Endodermal cell (in vitro differentiated cells): ENCODE data around the gene SLC3A2. TPM values are rescaled to one million over a fixed set of nuclear protein-coding genes. Genes with fewer than 3 reads are reported as not detected.

Experiments
- DNase-seq: peaks from one replicate; pipeline ENCODE4 v3.0.0-alpha.2; 2017
- H3K27ac ChIP-seq: 2 replicates; pipeline ENCODE4 v1.5.1; 2013; ENCODE audit warnings: mild to moderate bottlenecking, low read depth, low read length, moderate library complexity
- H3K27me3 ChIP-seq: 2 replicates; pipeline ENCODE4 v1.6.1; 2013; ENCODE audit warnings: mild to moderate bottlenecking, low read length, moderate library complexity; ENCODE audit not compliant: insufficient read depth, control insufficient read depth, poor library complexity, severe bottlenecking
- H3K36me3 ChIP-seq: 2 replicates; pipeline ENCODE4 v1.7.0; 2013; ENCODE audit warnings: mild to moderate bottlenecking, low read length, moderate library complexity; ENCODE audit not compliant: control insufficient read depth, insufficient read depth
- H3K4me1 ChIP-seq: one replicate; pipeline ENCODE4 v1.7.0; 2013; ENCODE audit warnings: low read length; ENCODE audit not compliant: control insufficient read depth, insufficient read depth
- H3K4me3 ChIP-seq: 2 replicates; pipeline ENCODE4 v1.5.1; 2013; ENCODE audit warnings: mild to moderate bottlenecking, low read length, moderate library complexity
- H3K9ac ChIP-seq: 2 replicates; pipeline ENCODE4 v1.6.1; 2013; ENCODE audit warnings: mild to moderate bottlenecking, low read length, moderate library complexity; ENCODE audit not compliant: poor library complexity, severe bottlenecking; ENCODE audit errors: extremely low read depth
- H3K9me3 ChIP-seq: 2 replicates; pipeline ENCODE4 v1.6.1; 2013; ENCODE audit warnings: mild to moderate bottlenecking, low read length, moderate library complexity; ENCODE audit not compliant: control insufficient read depth
- H3K27ac Mint-ChIP-seq: 2 replicates; pipeline ENCODE4 v1.8.0; 2020; ENCODE audit warnings: mixed read lengths
- H3K27me3 Mint-ChIP-seq: 2 replicates; pipeline ENCODE4 v1.8.0; 2021; ENCODE audit warnings: mild to moderate bottlenecking, mixed read lengths; ENCODE audit not compliant: insufficient read depth
- H3K36me3 Mint-ChIP-seq: 2 replicates; pipeline ENCODE4 v1.8.0; 2020; ENCODE audit warnings: low read depth, mixed read lengths
- H3K4me1 Mint-ChIP-seq: 2 replicates; pipeline ENCODE4 v1.8.0; 2020; ENCODE audit warnings: mixed read lengths
- H3K4me3 Mint-ChIP-seq: 2 replicates; pipeline ENCODE4 v1.8.0; 2020; ENCODE audit warnings: mild to moderate bottlenecking, moderate library complexity, mixed read lengths
- H3K9me3 Mint-ChIP-seq: 2 replicates; pipeline ENCODE4 v1.8.0; 2020; ENCODE audit warnings: mild to moderate bottlenecking, mixed read lengths
- WGBS, 2 experiments: methylation state at CpG; one replicate each; pipeline versions ENCODE4 v1.1.5 to v1.1.7; 2013; ENCODE audit warnings: missing lambda C conversion rate in 2 of 2, mixed read lengths in 1 of 2; ENCODE audit not compliant: insufficient coverage in 1 of 2, insufficient read length in 1 of 2; 5-methylcytosine and 5-hydroxymethylcytosine counted together
- total RNA-seq, 2 donors: library from RNA; stranded (reverse); fragmentation: NEBNext Ultra II Directional in 1 of 2; extraction: Animal tissue kit (Norgen Biotek cat#: 25700) in 1 of 2; gene quantifications; 2 replicates in 1 of 2; 3 replicates in 1 of 2; pipeline ENCODE4 v1.2.1, GENCODE V29; 2021
- TF ChIP-seq, protein P1 (sequence below): fragments of 200-600 bp; sonication (generic); conservative IDR thresholded peaks from 2 replicates; pipeline ENCODE4 v1.5.0; 2021; ENCODE audit warnings: antibody characterized with exemption, mild to moderate bottlenecking

SLC3A2 gene
- total RNA-seq, 2 donors from 2014 or later = 438 to 488 TPM

DNA sequence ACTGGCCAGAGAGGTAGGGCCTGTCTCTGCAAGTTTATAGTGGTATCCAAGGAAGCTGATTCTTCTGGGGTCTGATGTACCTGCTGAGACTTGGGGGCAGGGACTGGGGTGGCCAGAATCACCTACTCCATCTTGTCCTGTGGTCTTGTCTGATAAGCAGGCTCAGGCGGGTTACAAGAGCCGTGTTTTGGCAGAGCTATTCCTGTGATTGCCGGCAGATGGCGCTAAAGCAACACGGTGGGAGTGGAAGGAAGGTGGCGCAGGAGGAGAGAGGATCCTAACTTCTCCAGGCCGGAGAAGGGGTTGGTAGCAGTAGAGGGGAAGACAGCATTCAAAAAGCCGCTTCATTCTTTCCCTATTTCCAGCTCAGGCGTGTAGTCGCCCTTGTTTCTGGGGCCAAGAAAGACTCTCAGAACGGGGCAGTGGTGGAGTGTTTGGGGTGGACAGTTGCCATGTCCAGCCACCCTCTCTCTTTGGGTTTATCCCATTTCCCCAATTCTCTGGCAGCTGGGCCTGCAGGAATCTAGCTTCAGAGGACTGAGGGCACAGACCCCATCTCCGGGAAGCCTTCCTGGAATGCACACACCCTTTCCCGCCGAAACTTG lies 25.3 kb downstream of the SLC3A2 start:
- peak; percentile 97 for DNase-seq
- Histone ChIP-seq H3K9me3 (no peaks in the 10 kb centered on the region), H3K27me3 (no peaks in the 10 kb centered on the region), H3K27ac (no peak overlapping the region), H3K9ac (no peak overlapping the region), H3K36me3 (no peaks in the 10 kb centered on the region), H3K4me3 (no peak overlapping the region), H3K4me1 (peaks cover 8% of the 10 kb centered on the region)
- Mint-ChIP-seq H3K9me3 (no peaks in the 10 kb centered on the region), H3K4me3 (no peak overlapping the region), H3K4me1 (peaks cover 16% of the 10 kb centered on the region), H3K36me3 (no peaks in the 10 kb centered on the region), H3K27me3 (peaks cover 5% of the 10 kb centered on the region), H3K27ac (no peak overlapping the region)
- TF ChIP-seq, protein P1, sequence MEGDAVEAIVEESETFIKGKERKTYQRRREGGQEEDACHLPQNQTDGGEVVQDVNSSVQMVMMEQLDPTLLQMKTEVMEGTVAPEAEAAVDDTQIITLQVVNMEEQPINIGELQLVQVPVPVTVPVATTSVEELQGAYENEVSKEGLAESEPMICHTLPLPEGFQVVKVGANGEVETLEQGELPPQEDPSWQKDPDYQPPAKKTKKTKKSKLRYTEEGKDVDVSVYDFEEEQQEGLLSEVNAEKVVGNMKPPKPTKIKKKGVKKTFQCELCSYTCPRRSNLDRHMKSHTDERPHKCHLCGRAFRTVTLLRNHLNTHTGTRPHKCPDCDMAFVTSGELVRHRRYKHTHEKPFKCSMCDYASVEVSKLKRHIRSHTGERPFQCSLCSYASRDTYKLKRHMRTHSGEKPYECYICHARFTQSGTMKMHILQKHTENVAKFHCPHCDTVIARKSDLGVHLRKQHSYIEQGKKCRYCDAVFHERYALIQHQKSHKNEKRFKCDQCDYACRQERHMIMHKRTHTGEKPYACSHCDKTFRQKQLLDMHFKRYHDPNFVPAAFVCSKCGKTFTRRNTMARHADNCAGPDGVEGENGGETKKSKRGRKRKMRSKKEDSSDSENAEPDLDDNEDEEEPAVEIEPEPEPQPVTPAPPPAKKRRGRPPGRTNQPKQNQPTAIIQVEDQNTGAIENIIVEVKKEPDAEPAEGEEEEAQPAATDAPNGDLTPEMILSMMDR = peak; percentile 96
- WGBS, 2 experiments = 25 to 57% methylated on average over 4 to 14 of the region's 14 CpGs

GRCh38 chr11:62908468-62909072 lies 27.9 kb downstream of the SLC3A2 start:
- no peaks in the 10 kb centered on the region for H3K36me3 Mint-ChIP-seq
- 92% methylated on average over 6 to 9 of the region's 9 CpGs for WGBS, 2 experiments
- Histone ChIP-seq H3K4me3 (no peak overlapping the region), H3K4me1 (no peaks in the 10 kb centered on the region), H3K27ac (no peak overlapping the region), H3K27me3 (no peaks in the 10 kb centered on the region), H3K9me3 (no peaks in the 10 kb centered on the region), H3K9ac (no peak overlapping the region), H3K36me3 (no peaks in the 10 kb centered on the region)
- no peak overlapping the region for H3K4me3 Mint-ChIP-seq
- peak overlapping the region; percentile 48 for H3K27ac Mint-ChIP-seq
- TF ChIP-seq, protein P1 = no peak
- peaks cover 5% of the 10 kb centered on the region for H3K27me3 Mint-ChIP-seq
- no peaks in the 10 kb centered on the region for H3K9me3 Mint-ChIP-seq
- H3K4me1 Mint-ChIP-seq = peaks cover 10% of the 10 kb centered on the region
- DNase-seq = no peak

- Histone ChIP-seq H3K9me3 (no peaks in the 10 kb centered on the region), H3K4me3 (no peak overlapping the region), H3K27me3 (no peaks in the 10 kb centered on the region), H3K9ac (no peak overlapping the region), H3K27ac (no peak overlapping the region), H3K4me1 (no peaks in the 10 kb centered on the region), H3K36me3 (no peaks in the 10 kb centered on the region)
- DNase-seq = peak; percentile 98
- H3K27me3 Mint-ChIP-seq = peaks cover 5% of the 10 kb centered on the region
- H3K36me3 Mint-ChIP-seq = no peaks in the 10 kb centered on the region
- H3K27ac Mint-ChIP-seq = peak overlapping the region; percentile 89
- 46 to 55% methylated on average over 14 to 24 of the region's 24 CpGs for WGBS, 2 experiments
- TF ChIP-seq, protein P1 = peak; percentile 86
- peaks cover 10% of the 10 kb centered on the region for H3K4me1 Mint-ChIP-seq
- no peaks in the 10 kb centered on the region for H3K9me3 Mint-ChIP-seq
- H3K4me3 Mint-ChIP-seq = peak overlapping the region; percentile 33
Measured at GRCh38 chr11:62909107-62909894, 28.6 kb downstream of the SLC3A2 start.
